H1 (cell line): ENCODE data around the gene UIMC1.
"Not testable (repeated sequence)": the region's sequence is repeated elsewhere in the genome, so short reads cannot be mapped to it uniquely, and the experiment has no call there.

ENCODE experiments used
- HDAC6 ChIP-seq: IDR thresholded peaks from one replicate; pipeline ENCODE4 v1.7.1; 2012; ENCODE audit warnings: low read depth, mild to moderate bottlenecking, inconsistent platforms, low read length, moderate library complexity
- MAFK ChIP-seq: IDR thresholded peaks from 2 replicates; pipeline ENCODE4 v1.6.1; 2012; ENCODE audit warnings: low read depth, mild to moderate bottlenecking, improper control_type of control experiment, low read length
- POLR2A ChIP-seq, 2 experiments: IDR thresholded peaks; 1 replicate in 1 of 2; 2 replicates in 1 of 2; pipeline ENCODE4 v1.6.1; 2011; ENCODE audit warnings: low read depth in 2 of 2, low read length in 2 of 2, mild to moderate bottlenecking in 2 of 2; ENCODE audit errors: control extremely low read depth in 1 of 2
- POLR2AphosphoS5 ChIP-seq: IDR thresholded peaks from 2 replicates; pipeline ENCODE4 v1.6.1; 2011; ENCODE audit warnings: low read depth, low read length
- SIN3A ChIP-seq, 2 experiments: IDR thresholded peaks in 1 of 2; conservative IDR thresholded peaks in 1 of 2; 2 replicates each; pipeline ENCODE4 v1.6.1; 2011 to 2012; ENCODE audit warnings: low read length in 2 of 2, improper control_type of control experiment in 1 of 2, low read depth in 1 of 2, mild to moderate bottlenecking in 1 of 2
- SIX5 ChIP-seq: IDR thresholded peaks from 2 replicates; pipeline ENCODE4 v1.6.1; 2011; ENCODE audit warnings: mild to moderate bottlenecking, low read depth, low read length
- SRF ChIP-seq: IDR thresholded peaks from 2 replicates; pipeline ENCODE4 v1.6.1; 2011; ENCODE audit warnings: mild to moderate bottlenecking, low read depth, low read length, moderate library complexity
- TF ChIP-seq, protein P1 (sequence below), 3 experiments: IDR thresholded peaks; 1 replicate in 2 of 3; 2 replicates in 1 of 3; pipeline versions ENCODE4 v1.5.1 to v1.6.1; 2011; ENCODE audit warnings: low read length in 3 of 3, mild to moderate bottlenecking in 3 of 3, inconsistent platforms in 2 of 3, low read depth in 1 of 3, moderate library complexity in 1 of 3; ENCODE audit not compliant: insufficient read depth in 1 of 3; ENCODE audit errors: control extremely low read depth in 1 of 3

DNA sequence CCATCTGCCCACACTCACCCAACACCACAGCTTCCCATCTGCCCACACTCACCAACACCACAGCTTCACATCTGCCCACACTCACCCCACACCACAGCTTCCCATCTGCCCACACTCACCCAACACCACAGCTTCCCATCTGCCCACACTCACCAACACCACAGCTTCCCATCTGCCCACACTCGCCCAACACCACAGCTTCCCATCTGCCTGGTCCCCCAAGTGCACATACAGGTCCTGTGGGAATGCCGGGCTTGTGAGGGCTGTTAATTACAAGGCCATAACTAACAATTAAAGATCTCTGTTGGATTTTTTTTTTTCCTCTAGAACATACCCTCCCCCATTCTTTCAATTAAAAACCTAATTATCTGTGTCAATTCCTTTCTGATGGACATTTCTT lies 133.6 kb downstream of the UIMC1 start:
- not testable (repeated sequence) for TF ChIP-seq MAFK; SIX5; SRF; POLR2AphosphoS5; HDAC6; POLR2A (IDR thresholded peaks at IDR 0.05; ENCODE audit: control extremely low read depth in 1 of 2, low read depth in 2 of 2, low read length in 2 of 2); SIN3A (conservative IDR thresholded peaks at IDR 0.05 in 1 of 2, IDR thresholded peaks at IDR 0.05 in 1 of 2; ENCODE audit: low read depth in 1 of 2, low read length in 2 of 2)
- TF ChIP-seq, protein P1, sequence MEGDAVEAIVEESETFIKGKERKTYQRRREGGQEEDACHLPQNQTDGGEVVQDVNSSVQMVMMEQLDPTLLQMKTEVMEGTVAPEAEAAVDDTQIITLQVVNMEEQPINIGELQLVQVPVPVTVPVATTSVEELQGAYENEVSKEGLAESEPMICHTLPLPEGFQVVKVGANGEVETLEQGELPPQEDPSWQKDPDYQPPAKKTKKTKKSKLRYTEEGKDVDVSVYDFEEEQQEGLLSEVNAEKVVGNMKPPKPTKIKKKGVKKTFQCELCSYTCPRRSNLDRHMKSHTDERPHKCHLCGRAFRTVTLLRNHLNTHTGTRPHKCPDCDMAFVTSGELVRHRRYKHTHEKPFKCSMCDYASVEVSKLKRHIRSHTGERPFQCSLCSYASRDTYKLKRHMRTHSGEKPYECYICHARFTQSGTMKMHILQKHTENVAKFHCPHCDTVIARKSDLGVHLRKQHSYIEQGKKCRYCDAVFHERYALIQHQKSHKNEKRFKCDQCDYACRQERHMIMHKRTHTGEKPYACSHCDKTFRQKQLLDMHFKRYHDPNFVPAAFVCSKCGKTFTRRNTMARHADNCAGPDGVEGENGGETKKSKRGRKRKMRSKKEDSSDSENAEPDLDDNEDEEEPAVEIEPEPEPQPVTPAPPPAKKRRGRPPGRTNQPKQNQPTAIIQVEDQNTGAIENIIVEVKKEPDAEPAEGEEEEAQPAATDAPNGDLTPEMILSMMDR (IDR thresholded peaks at IDR 0.05; ENCODE audit: control extremely low read depth in 1 of 3, insufficient read depth in 1 of 3, low read depth in 1 of 3, low read length in 3 of 3), result not testable (repeated sequence)
